PFSK-1 (cell line): Measurements from ENCODE around the gene VAMP5.

ENCODE experiments used
- FOXP2 ChIP-seq: optimal IDR thresholded peaks from 2 replicates; pipeline ENCODE3; 2011; ENCODE audit warnings: borderline replicate concordance, control low read depth, inconsistent platforms; ENCODE audit not compliant: insufficient read depth; ENCODE audit errors: extremely low read length, extremely low read depth
- POLR2AphosphoS5 ChIP-seq: IDR thresholded peaks from 2 replicates; pipeline ENCODE4 v1.6.1; 2012; ENCODE audit warnings: low read depth, mild to moderate bottlenecking, control low read depth, low read length, moderate library complexity
- TF ChIP-seq, protein P1 (sequence below), 2 experiments: IDR thresholded peaks; 2 replicates each; pipeline versions ENCODE4 v1.6.1 to v1.8.0; 2011 to 2012; ENCODE audit warnings: low read depth in 2 of 2, low read length in 2 of 2, control low read depth in 1 of 2, inconsistent platforms in 1 of 2, mild to moderate bottlenecking in 1 of 2, moderate library complexity in 1 of 2; ENCODE audit not compliant: insufficient read depth in 1 of 2

DNA sequence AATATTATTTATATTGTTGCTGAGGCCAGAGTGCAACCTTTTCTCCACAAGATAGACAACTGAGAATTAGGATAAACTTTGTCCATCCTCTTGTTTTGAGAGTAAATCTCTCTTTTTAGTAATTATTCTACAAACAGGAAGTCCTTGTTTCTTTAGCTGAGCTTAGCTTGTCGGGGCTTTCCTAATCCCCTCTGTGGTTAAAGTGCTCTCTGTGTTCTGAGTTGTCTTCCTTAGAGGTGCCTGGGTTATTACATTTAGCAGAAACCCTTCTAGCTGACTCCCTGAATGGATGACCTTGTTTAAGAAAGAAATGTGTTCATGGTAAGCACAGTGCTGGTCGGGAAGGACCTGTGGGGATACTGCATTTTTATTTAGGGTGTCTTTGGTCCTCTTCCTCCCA lies 44.4 kb downstream of the VAMP5 start:
- no peak for TF ChIP-seq POLR2AphosphoS5
- TF ChIP-seq FOXP2 = no peak
- TF ChIP-seq, protein P1, sequence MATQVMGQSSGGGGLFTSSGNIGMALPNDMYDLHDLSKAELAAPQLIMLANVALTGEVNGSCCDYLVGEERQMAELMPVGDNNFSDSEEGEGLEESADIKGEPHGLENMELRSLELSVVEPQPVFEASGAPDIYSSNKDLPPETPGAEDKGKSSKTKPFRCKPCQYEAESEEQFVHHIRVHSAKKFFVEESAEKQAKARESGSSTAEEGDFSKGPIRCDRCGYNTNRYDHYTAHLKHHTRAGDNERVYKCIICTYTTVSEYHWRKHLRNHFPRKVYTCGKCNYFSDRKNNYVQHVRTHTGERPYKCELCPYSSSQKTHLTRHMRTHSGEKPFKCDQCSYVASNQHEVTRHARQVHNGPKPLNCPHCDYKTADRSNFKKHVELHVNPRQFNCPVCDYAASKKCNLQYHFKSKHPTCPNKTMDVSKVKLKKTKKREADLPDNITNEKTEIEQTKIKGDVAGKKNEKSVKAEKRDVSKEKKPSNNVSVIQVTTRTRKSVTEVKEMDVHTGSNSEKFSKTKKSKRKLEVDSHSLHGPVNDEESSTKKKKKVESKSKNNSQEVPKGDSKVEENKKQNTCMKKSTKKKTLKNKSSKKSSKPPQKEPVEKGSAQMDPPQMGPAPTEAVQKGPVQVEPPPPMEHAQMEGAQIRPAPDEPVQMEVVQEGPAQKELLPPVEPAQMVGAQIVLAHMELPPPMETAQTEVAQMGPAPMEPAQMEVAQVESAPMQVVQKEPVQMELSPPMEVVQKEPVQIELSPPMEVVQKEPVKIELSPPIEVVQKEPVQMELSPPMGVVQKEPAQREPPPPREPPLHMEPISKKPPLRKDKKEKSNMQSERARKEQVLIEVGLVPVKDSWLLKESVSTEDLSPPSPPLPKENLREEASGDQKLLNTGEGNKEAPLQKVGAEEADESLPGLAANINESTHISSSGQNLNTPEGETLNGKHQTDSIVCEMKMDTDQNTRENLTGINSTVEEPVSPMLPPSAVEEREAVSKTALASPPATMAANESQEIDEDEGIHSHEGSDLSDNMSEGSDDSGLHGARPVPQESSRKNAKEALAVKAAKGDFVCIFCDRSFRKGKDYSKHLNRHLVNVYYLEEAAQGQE (IDR thresholded peaks at IDR 0.05; ENCODE audit: insufficient read depth in 1 of 2, low read depth in 2 of 2, low read length in 2 of 2) = no peak
